A673 (cell line): ENCODE data around the gene NLGN4Y. TPM values are rescaled to one million over a fixed set of nuclear protein-coding genes. Genes with fewer than 3 reads are reported as not detected.

Source experiments
- BruUV-seq: library from RNA; stranded (reverse); fragments of 400-500 nt; replicated peaks from 2 replicates; lab custom pipeline; 2021; lab: Mats Ljungman, UMichigan
- CTCF ChIA-PET: fragments of 300-600 bp; sonication (Branson Sonifier 250); formaldehyde crosslinking; loops from one replicate; lab custom pipeline; 2022; ENCODE audit warnings: antibody characterized with exemption; lab: Charles Lee
- POLR2A ChIA-PET: fragments of 300-600 bp; sonication (Branson Sonifier 250); formaldehyde crosslinking; loops from one replicate; lab custom pipeline; 2022; ENCODE audit warnings: antibody characterized with exemption; ENCODE audit not compliant: low non-redundant PET; lab: Charles Lee
- DNase-seq: peaks from one replicate; pipeline ENCODE4 v3.0.0-alpha.2; 2015; ENCODE audit warnings: low spot score
- H3K27ac ChIP-seq: fragments of 200-600 bp; sonication (generic); 2 replicates; pipeline ENCODE4 v1.5.1; 2016; ENCODE audit warnings: mixed run types, low read depth, mild to moderate bottlenecking, mixed read lengths, antibody characterized with exemption, low read length; ENCODE audit not compliant: poor library complexity, severe bottlenecking
- H3K27me3 ChIP-seq: fragments of 200-600 bp; sonication (generic); replicated peaks from 2 replicates; pipeline ENCODE4 v1.6.1; 2017; ENCODE audit warnings: mixed run types, low read depth, mild to moderate bottlenecking, mixed read lengths, antibody characterized with exemption, low read length; ENCODE audit not compliant: insufficient read depth, poor library complexity
- H3K36me3 ChIP-seq: fragments of 200-600 bp; sonication (generic); 2 replicates; pipeline ENCODE4 v1.6.1; 2016; ENCODE audit warnings: mixed run types, mild to moderate bottlenecking, mixed read lengths, antibody characterized with exemption, low read length; ENCODE audit not compliant: insufficient read depth, poor library complexity, severe bottlenecking
- H3K4me1 ChIP-seq: fragments of 200-600 bp; sonication (generic); 2 replicates; pipeline ENCODE4 v1.6.1; 2017; ENCODE audit warnings: mixed run types, mild to moderate bottlenecking, mixed read lengths, antibody characterized with exemption, low read length; ENCODE audit not compliant: insufficient read depth, poor library complexity, severe bottlenecking
- H3K4me3 ChIP-seq: fragments of 200-600 bp; sonication (generic); 2 replicates; pipeline ENCODE4 v1.5.1; 2016; ENCODE audit warnings: low read depth, mixed run types, mild to moderate bottlenecking, mixed read lengths, low read length; ENCODE audit not compliant: poor library complexity, severe bottlenecking
- H3K9me3 ChIP-seq: fragments of 200-600 bp; sonication (generic); 2 replicates; pipeline ENCODE4 v1.6.1; 2016; ENCODE audit warnings: mixed run types, low read depth, mild to moderate bottlenecking, mixed read lengths, antibody characterized with exemption, low read length; ENCODE audit not compliant: poor library complexity, severe bottlenecking
- EZH2 ChIP-seq: fragments of 200-600 bp; sonication (generic); IDR thresholded peaks from 2 replicates; pipeline ENCODE4 v1.6.1; 2017; ENCODE audit warnings: borderline replicate concordance, low read depth, mild to moderate bottlenecking, mixed read lengths, antibody characterized with exemption, low read length; ENCODE audit not compliant: poor library complexity, severe bottlenecking
- intact Hi-C: fragments of 100-400 bp; cut with micrococcal nuclease; formaldehyde crosslinking; loops from one replicate; pipeline ENCODE4 v1.10.0; 2022; ENCODE audit not compliant: unreplicated experiment
- total RNA-seq: library from RNA; stranded (reverse); gene quantifications from 2 replicates; pipeline ENCODE4 v1.2.3, GENCODE V29; 2021
- TF ChIP-seq, protein P1 (sequence below): fragments of 300-800, 200-600 bp; sonication (generic); conservative IDR thresholded peaks from 2 replicates; pipeline ENCODE4 v1.5.1; 2017; ENCODE audit warnings: low read depth, mild to moderate bottlenecking, antibody characterized with exemption, low read length, moderate library complexity, mixed read lengths

Gene NLGN4Y
- total RNA-seq, 1 experiment from 2014 or later = not detected

DNA sequence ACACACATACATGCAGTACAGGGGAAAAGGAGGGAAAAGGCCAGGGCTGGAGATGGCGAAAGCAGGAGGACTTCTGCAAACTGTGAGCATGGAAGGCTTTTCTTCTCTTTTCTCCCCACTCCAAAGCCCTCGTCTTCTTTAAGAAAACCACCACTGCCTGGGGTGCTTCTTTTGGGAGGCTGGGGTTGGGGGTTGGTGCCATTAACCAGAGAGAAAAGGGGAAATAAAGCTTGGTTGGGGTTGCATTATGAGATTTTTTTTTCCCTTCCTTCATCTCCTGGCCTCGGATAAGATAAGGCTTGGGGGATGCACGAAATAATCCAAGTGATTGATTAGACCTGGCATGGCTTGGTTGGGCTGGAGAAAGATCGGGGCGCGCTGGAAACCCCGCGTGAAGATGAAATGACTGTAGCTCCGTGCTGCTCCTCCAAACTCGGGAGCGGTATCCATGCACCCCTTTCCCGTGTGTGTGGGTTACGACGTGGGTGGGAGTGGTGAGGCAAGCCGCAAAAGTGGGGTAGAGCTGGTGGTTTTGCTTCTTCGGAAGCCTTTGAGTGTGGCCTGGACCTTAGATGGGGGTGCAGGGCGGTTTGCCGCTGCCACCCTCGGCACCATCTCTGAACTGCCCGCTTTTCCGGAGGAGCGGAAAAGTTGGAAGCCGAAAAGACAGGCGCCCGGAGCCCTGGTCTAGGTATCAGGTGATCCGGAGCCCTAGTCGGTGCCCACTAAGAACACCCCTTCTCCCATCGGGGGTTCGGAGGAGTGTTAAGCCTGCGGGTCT is 648 bp upstream of the NLGN4Y start:
- CTCF ChIA-PET = no interaction called here

DNA sequence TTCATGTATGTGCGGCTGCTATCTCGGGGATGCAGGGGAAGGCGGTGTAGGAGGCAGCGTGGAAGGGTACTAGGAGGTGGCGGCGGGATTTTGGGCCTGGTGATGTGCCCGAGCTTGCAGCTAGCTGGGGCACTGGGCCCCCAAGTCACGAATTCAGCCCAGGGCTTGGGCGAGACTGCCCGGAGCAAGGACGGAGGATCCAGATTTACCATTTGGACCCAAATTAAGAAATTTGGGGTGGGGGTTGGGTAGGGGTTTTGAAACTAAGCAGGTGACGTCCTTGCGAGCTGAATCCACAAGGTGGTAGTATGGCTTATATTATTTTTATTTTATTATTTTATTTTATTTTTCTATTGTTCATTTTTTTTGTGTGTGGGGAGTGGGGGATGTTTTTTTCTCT is 986 bp downstream of the NLGN4Y start:
- intact Hi-C loops = no loop called here
- no peaks in the 10 kb centered on the region for H3K4me1 ChIP-seq
- H3K27me3 ChIP-seq = no peaks in the 10 kb centered on the region
- H3K4me3 ChIP-seq = no peak overlapping the region
- no TSS peak for BruUV-seq
- H3K27ac ChIP-seq = no peak overlapping the region
- TF ChIP-seq, protein P1, sequence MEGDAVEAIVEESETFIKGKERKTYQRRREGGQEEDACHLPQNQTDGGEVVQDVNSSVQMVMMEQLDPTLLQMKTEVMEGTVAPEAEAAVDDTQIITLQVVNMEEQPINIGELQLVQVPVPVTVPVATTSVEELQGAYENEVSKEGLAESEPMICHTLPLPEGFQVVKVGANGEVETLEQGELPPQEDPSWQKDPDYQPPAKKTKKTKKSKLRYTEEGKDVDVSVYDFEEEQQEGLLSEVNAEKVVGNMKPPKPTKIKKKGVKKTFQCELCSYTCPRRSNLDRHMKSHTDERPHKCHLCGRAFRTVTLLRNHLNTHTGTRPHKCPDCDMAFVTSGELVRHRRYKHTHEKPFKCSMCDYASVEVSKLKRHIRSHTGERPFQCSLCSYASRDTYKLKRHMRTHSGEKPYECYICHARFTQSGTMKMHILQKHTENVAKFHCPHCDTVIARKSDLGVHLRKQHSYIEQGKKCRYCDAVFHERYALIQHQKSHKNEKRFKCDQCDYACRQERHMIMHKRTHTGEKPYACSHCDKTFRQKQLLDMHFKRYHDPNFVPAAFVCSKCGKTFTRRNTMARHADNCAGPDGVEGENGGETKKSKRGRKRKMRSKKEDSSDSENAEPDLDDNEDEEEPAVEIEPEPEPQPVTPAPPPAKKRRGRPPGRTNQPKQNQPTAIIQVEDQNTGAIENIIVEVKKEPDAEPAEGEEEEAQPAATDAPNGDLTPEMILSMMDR = no peak
- no peak for TF ChIP-seq EZH2
- DNase-seq = no peak
- ChIA-PET CTCF (no interaction called here), POLR2A (no interaction called here)
- no peaks in the 10 kb centered on the region for H3K9me3 ChIP-seq
- no peaks in the 10 kb centered on the region for H3K36me3 ChIP-seq

More for the DNA sequence above, 648 bp upstream of the NLGN4Y start:
- no peak for TF ChIP-seq EZH2
- TF ChIP-seq, protein P1 = no peak
- DNase-seq = no peak
- no TSS peak for BruUV-seq
- H3K27me3 ChIP-seq = no peaks in the 10 kb centered on the region
- H3K36me3 ChIP-seq = no peaks in the 10 kb centered on the region
- no peaks in the 10 kb centered on the region for H3K4me1 ChIP-seq
- POLR2A ChIA-PET = no interaction called here
- H3K9me3 ChIP-seq = no peaks in the 10 kb centered on the region
- H3K27ac ChIP-seq = no peak overlapping the region
- no peak overlapping the region for H3K4me3 ChIP-seq
- intact Hi-C loops = no loop called here

DNA sequence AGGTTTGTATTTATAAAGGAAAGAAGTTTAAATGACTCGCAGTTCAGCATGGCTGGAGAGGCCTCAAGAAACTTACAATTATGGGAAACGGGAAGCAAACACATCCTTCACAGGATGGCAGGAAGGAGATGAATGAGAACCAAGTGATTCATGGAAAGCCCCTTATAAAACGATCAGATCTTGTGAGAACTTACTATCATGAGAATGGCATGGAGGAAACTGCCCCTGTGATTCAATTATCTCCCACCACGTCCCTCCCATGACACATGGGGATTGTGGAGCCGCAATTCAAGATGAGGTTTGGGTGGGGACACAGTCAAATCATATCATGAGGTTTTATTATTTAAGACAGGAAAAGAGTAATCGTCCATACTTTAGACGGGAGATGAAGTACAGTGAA is 4.0 kb downstream of the NLGN4Y start:
- no peak for TF ChIP-seq EZH2
- TF ChIP-seq, protein P1 = no peak
- no peaks in the 10 kb centered on the region for H3K9me3 ChIP-seq
- CTCF ChIA-PET = no interaction called here
- intact Hi-C loops = no loop called here
- no peak for DNase-seq
- no peak overlapping the region for H3K4me3 ChIP-seq
- no TSS peak for BruUV-seq
- H3K27ac ChIP-seq = no peak overlapping the region
- POLR2A ChIA-PET = no interaction called here
- no peaks in the 10 kb centered on the region for H3K4me1 ChIP-seq
- no peaks in the 10 kb centered on the region for H3K36me3 ChIP-seq
- no peaks in the 10 kb centered on the region for H3K27me3 ChIP-seq
